Stimulated activated CD4-positive, alpha-beta T cell treated with anti-CD3 and anti-CD28 coated beads, Interleukin-2, amount 100 ng/mL, for 24 hours (primary cell): Measurements from ENCODE around the gene MEIS1.
A peak's percentile ranks its signal among the peaks of the same experiment; 100 is the strongest.
"Not testable (repeated sequence)": the region's sequence is repeated elsewhere in the genome, so short reads cannot be mapped to it uniquely, and the experiment has no call there.

ENCODE experiments used
- DNase-seq, 2 donors: peaks; one replicate each; pipeline ENCODE4 v3.0.0-alpha.2; 2020

Gene MEIS1

DNA sequence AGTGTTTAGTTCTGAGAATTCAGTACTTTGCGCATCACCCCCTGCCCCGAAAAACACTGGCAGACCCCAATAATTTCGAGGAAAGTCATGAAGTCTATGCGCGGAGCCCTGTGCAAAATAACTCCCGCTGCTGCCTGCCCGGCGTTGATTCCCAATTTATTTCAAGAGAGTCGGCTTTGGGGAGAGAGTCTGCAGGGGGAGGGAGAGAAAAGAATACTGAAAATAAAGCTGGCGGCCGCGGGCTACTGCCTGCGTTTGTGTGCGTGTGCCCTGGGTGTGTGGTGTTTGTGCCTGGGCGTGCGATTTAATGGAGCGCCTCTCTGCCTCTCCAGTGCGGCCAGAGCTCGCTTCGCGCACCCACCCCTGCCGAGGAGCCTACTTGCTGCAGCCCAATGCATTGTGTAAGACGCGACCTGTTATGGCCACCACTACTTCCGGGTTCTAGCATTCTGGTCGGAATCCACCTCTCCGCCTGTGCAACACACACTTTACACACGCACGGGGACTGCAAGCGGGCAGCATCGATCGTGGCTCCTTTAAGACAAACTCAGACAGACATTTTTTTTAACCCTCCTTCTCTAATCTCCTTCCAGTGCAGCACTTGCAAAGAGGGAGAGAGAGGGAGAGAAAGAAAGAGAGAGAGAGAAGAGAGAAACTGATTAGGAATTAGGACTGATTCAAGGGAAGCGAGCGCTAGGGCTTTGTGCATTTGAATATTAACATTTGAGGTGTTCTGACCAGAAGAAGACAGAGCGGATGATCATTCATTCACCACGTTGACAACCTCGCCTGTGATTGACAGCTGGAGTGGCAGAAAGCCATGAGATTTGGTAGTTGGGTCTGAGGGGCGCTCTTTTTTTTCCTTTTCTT is at the start of gene MEIS1:
MEIS1 (plus strand) TSS at position 447 of the 870 bp plus-strand sequence. CDS start 732 bp downstream, outside the sequence.
- peak in 1 of 2 donors; percentile 27 for DNase-seq

DNA sequence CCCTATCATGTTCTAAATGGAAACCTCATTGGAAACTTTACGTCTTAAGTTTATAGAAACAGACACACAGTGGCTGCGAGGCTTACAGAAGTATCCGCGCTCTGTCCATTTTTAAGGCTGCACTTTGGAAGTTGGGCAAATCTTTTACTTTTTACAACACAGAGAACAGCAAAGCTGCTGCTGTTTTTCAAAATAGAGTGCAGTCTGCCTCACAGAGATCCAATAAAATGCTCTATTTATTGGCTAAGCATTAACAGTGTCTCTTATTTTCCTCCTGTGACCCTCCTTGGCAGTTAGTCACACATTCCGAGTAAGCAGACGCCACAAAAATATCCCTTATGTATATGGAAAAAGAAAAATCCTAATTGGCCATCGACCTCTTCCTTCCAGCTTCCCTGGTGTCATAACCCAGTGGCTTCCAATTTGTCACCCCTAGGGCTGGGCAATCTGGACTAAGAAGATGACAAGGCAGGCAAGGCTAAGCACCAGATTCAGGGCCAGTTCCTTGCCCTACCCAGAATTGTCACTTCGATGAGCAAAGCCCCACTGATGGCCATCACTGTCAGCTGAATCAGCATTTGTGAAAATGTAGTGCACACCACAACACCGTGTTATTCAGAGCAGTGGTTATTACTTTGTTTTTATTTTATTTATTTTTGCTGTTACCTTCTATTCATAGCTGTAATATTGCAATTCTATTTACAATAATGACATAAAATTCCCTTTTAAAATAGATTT is 47.7 kb upstream of the MEIS1 start:
- no peak for DNase-seq

DNA sequence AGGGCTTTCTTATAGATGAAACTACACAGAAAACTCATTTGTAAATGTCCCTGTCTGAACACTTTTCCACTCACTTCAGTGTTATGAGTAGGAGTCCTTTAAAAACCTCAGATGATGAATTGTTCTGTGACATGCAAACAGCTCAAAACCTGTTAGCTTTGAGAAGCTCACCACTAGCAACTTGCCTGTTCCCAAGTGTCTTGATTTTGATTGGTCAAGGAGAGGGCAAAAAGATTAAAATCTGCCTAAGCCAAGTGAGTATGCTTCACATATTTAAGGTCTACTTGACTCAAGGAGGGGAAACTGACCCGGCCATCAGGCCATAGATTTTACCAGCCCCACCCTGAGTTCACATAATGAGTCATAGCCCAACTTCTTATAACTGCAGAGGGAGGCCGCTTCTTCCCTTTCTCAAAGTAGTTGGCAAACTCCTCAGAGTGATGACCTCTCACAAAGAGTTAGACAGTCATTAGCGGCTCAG is 45.2 kb upstream of the MEIS1 start:
- DNase-seq: no peak

DNA sequence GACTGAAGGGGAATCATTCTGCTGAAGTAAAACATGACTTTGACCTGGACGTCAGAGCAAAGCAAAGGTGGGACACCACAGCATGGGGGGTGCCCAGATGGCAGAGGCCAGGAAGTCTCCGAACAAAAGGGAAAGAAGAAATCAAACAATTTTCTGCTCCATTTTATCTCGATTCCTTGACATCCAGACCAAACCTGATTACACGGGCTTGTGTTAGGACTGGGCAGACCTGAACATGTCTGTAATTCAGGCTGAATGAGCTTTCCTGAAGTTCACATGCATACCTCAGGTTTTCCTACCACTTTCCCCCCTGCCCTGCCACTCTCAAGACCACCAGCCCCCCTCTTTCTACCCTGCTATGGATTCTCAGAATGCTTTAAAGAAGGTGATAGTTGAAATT is 44.8 kb upstream of the MEIS1 start:
- DNase-seq: no peak

DNA sequence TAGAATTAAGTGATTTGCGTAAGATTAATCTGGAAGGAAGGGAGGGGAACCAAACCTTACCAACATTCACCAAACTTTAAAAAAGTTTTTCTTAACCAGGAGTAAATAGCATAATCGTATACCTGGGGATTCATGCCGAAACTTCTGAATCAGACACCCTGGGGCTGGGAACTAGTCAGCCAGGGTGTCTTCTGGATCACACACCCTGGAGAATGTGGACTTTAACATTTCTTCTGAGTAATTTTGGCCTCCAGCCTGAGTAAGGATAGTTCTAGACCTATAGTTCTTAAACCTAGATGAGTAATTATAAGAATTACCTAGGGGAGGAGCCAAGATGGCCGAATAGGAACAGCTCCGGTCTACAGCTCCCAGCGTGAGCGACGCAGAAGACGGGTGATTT is 44.1 kb upstream of the MEIS1 start:
- DNase-seq: no peak

DNA sequence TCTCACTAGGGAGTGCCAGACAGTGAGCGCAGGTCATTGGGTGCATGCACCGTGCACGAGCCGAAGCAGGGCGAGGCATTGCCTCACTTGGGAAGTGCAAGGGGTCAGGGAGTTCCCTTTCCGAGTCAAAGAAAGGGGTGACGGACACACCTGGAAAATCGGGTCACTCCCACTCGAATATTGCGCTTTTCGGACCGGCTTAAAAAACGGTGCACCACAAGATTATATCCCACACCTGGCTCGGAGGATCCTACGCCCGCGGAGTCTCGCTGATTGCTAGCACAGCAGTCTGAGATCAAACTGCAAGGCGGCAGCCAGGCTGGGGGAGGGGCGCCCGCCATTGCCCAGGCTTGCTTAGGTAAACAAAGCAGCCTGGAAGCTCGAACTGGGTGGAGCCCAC is 43.7 kb upstream of the MEIS1 start:
- DNase-seq: not testable (repeated sequence)

DNA sequence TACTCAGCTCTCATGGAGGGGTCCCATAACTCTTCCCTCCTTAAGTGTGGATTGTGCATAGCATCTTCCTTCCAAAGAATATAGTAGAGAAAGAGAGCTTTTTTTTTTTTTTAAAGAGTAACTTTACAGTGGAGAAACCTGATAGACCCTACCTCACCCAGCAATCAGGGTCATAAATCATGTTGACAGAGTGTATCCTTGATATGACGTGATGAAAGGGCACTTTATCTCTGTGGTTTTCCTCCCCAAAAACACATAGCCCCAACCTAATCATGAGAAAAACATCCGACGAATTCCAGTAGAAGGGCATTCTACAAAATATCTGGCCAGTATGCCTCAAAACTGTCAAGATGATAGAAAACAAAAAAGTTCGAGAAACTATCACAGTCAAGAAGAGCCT is 29.5 kb upstream of the MEIS1 start:
- DNase-seq: no peak

DNA sequence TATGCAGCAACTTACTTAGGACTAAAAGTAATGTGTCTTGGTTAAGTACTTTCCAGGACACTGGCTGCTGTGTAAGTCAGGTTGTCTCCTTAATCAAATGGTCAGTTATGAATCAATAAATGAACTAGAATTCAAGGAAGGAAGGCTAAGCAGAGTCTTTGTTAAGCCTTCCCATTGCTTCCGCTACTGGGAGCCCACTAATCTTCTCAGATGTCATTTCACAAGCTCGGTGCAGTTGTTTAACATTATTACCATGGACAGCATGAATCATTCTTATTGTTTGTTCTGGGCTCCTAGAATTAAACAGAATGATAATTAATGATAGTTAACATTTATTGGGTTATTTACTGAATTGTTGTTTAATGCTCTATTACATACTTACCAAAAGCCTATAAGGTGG is 26.0 kb upstream of the MEIS1 start:
- DNase-seq: no peak

DNA sequence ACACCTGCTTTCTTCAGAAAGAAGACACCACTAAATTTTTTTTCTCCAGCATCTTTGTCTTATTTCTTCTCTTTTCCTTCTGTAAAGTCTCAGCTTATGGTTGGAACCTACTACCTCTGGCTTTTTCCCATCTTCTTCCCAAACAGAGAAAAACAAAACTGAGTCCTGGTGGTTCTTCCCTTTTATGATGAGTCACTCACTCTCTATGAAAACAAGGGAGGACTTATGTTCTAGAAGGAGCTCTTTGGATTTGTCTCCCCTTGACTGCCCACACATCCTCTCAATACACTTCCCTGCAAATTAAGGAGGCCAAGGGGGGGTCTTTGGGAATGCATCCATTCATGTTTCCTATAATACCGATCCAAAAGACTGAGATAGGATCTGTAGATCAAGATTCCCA is 22.1 kb upstream of the MEIS1 start:
- no peak for DNase-seq

DNA sequence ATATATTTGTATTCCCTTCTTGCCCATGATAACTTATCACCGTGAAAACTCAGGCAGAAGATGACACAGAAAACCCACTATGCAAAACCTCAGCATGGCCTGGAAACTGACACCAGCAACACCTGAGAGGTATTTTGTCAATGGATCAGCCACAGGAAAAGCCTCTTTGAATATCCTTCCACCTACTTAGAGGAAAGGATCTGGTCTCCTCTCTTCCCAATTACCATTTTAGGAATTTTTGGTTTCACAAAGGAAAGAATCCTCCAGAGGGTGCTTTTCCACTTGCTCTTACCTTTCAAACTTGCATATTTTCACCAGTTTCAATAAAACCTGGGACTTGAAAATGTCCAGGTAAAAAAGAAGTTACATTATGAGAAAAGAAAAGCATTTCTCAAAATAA is 20.0 kb upstream of the MEIS1 start:
- no peak for DNase-seq

DNA sequence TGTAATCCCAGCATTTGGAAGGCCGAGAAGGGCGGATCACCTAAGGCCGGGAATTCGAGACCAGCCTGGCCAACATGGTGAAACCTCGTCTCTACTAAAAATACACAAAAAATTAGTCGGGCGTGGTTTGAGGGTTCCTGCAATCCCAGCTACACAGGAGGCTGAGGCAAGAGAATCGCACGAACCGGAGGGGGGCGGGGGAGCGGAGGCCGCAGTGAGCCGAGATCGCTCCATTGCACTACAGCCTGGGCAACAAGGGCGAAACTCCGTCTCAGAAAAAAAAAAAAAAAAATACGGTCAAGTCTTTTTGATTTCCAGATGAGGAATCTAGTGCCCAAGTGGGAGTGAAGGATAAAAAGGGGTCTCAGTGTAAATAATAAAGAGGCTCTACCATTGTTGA is 16.5 kb upstream of the MEIS1 start:
- no peak for DNase-seq

DNA sequence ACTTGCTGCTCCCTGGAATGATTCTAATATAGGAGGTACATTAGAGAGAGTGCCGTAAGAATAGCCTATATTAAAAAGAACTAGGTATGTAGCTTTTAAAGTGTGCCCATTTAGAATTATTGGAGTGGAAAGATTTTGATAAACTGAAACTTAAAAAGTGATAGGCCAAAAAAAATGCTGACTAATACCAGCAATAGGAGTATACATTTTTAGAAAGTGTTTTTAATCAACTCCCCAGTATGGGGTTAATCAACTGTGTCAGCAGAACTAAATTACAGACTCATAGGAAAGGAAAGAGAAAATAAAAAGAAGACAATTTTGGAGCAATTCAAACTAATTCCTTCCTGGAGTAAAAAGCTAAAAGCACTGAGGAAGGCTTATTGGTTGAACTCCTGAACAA is 13.3 kb upstream of the MEIS1 start:
- DNase-seq: no peak

DNA sequence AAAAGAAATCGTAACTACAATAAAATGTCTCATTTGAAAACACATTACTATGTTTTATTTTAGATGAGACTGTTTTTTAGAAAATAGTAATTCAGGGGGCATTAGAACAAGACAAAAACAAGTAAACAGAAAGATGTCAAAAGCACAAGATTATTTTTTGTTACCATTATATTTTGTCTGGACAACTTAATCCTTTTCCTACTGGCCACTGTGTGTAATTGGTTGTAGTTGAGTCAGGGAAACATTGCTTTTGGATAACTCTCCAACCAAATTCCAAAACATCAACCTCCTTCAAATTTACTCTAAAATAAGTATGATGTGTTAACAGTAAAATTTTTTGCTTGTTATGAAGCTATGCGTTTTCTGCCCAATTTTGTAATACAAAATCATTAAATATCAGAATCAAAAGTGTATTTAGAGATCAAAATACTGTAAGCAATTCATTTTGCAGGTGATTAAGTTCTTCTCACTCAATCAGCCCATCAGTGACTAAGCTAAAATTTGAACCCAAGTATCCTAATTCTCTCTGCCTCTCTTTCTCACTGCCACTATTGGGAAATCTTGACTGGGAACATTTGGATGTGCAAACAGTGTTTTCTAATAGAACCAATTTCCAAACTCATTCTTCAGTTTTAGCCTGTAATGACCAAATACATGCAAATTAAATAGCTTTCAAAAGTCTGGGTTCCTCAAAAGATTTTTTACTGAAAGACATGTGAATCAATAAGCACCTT is 11.4 kb upstream of the MEIS1 start:
- DNase-seq: no peak

DNA sequence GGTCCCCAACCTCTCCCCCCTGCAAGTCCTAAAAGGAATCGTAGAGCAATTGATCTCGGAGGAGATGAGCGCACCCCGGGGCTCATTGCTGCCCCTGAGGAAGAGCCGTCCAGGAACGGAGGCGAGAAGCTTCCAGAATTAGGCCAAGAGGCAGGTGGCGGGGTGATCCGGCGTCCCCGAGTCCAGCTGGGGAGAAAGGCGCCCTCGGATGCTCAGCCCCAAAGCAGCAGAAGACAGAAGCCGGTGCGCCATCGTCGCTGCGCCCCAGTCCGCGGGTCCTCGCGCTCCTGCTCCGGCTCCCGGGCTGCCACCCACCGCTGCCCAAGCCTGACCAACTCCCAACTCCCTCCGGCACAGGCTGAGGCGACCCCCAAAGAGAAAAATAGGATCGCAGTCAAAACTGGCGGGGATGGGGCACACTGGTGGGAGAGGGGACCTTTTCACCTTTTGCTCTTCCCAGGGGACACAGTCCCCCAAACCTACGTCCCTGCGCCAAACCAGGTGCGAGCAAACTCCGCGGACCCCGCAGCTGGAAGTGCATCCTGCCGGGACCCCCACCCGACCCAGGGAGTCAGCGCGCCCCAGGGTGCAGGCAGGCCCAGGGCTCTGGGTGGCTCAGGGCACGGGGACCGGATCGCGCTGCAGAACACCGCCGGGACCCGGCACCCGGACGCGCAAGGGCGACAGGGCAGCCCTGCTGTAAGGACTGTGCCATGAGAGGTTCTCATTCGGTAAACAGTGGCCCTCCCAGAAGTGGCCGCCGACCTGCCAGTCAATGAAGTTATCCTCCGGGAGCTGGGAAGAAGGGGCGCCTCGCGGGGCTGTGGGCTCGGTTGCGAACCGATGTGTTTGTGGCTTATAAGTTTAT is 8.4 kb upstream of the MEIS1 start:
- DNase-seq: no peak

DNA sequence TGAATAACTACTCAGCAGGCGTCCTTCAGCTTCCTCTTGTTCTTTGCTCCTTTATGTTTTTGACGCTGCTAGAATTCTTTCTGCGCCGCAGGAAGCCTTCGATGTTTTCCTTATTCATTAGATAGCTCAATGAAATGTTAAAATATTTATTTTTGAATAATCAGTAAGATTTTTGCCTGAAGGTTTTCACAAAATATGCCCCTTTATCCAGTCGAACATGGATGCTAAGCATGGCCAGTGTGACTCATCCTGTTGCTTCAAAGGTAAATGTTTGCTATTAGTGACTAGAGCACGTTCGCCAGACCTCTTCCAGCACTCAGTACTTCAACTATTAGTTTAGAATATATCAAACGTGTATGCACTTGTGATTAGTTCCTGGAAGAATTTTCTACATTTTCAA is 7.6 kb upstream of the MEIS1 start:
- no peak for DNase-seq

DNA sequence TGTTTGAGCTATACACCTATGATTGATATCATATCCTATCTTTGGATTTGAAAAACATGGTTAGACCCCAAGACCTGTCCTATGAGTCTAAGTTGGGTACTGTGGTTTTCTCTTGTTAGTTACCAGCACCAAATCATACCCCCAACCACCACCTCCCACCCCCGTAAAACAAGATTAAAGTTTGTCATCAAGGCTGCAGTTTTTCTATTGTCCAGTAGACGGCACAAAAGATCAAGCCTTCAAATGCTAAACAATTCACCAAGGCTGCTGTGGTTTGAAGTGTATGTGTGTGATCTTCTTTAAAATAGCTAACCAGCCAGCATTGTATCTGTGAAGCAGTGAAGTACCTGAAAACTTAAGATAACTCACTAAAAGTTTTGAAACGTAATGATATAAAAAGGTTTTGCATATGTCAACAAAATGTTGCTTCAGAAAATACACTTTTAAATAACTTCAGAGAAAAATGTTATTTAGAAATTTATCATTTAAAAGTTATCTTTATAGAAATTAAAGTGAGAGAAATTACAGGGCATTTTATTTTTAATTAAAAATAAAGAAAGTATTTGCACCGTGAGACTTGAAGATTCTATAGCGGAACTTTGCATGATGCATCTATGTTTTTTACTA is 5.8 kb upstream of the MEIS1 start:
- no peak for DNase-seq

DNA sequence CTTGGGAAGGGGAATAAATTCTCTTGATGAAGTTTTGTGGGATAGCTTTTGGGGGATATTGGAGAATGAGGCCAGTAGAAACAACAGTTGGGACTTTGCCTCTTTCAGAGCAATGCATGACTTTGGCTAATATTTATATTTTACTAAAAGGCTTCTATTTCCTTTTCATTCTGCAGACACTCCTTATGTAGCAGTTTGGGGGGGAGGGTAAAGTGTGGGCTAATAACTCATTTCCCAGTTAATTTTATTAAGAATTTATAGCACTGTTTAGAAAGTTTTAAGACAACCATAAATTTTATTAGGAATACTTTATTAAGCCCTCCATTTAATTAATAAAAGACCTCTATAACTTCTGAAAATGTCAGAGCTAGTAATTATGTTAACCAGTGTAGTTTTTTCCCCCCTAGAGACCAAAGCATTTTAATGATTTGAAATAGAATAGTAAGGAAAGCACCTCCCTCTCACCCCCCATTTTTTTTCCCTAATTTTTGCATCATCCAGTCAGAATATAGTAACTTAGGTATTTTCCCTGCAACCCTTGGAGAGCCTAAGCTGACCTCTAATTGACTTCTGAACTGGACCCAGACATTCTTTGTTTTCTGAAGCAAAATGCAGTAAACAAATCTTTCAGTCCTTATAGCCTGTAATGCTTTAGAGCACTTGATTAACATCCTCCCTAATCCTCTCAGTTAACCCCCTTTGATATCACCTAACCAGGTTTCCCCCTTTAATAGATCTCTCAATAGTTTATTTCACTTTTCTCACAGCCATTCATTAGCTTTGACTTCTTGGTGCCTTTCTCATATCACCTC is 5.0 kb upstream of the MEIS1 start:
- no peak for DNase-seq

DNA sequence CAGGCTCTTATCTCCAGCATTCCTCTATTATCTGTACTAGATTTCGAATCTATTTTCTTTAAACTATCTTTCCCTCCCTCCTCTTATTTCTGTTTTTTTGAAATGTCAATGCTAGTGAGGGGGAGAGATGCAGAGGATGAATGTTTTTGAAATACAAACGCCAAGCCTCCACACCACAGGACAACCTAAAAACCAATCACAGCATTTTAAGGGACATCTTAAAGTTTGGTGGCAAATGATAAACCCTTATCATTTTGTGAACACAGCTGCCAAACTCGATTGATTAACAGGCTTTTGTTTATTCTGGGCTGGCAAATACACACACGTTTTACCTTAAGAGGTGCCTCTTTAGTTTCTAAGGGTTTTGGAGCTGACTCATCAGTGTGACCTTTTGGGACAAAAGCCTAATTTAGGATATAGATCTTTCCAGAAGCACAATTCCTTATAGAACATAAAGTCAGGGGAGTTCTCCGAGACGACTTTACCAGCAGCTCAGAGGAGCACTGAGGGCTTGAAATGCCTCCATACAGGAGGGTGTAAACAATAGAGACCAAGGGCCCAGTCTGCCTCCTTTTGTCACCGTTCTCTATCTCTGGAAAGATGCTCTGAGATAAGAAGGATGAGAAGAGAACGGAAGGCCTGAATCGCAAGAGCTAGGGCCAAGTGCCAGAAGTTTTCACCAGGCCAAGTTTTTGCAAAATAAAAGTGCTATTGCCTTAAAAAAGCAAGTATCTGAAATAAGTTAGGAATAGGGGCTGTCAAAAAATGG is 4.2 kb upstream of the MEIS1 start:
- no peak for DNase-seq

DNA sequence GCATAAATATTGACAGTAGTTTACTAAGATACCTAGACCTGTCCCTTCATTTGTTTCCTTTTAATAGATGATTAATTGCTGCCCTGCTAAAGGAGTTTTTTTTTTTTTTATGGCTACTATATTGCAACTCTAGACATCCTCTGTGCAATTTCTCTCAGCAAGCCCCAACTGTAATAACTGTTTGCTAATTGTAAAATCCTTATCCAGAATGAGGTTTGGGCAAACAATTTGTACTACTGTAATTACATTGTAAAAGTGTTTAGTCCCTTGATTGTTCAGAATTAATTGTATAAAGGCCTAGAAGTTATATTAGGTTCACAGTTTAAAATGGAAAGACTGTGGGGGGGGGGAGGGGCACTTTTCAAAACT is 3.7 kb upstream of the MEIS1 start:
- no peak for DNase-seq

DNA sequence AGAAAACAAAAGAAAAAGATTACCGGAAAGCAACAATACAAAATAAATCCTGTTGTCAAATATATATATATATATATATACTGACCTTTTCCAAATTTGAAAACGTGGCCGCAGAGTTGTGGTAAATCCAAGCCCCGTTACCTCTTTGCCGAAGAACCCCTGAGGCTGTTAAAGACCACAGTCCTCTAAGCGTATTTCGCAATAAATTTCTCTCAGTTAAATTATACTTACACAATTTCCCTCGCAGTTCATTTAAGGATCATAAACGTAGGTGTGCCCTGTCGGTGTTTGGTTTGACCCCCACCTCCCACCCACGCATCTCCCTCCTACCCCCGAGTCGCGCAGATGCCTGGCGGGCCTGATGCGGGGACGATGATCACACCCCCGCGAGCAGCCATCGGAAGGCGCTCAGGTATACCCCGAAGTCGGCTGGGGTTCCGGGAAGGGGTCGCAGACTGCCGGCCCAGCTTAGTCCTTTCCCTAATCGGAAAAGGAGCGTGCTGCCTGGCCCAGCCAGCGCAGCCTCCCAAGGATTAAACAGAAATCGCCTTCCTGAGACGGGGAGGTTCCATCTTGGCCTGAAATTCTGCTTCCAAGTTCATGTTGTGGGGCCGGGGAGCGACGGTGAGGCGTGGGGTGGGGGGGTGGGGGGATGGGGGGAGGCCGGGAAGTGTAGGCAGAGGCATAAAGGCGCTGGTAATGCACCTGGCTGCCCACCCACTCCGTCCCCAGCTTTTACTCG is 2.9 kb upstream of the MEIS1 start:
- DNase-seq: no peak
